Hematopoietic multipotent progenitor cell (in vitro differentiated cells): ENCODE data around the gene NELFCD. TPM values are rescaled to one million over a fixed set of nuclear protein-coding genes. Genes with fewer than 3 reads are reported as not detected.
A peak's percentile ranks its signal among the peaks of the same experiment; 100 is the strongest.

Source experiments
- DNase-seq, 3 donors: peaks; one replicate each; pipeline ENCODE4 v3.0.0-alpha.2; 2011 to 2015; ENCODE audit warnings: low read depth in 2 of 3, low spot score in 2 of 3
- total RNA-seq: library from RNA; depleted of rRNA; stranded (reverse); fragments of >200 nt; gene quantifications from one replicate; pipeline ENCODE4 v1.2.3, GENCODE V29; 2012

NELFCD gene
- total RNA-seq, 1 donor: 54.9 TPM

GRCh38 chr20:59042796-59043631 is 62.0 kb downstream of the NELFCD start:
- DNase-seq: peak; percentile 91 to 93 (median 92)

DNA sequence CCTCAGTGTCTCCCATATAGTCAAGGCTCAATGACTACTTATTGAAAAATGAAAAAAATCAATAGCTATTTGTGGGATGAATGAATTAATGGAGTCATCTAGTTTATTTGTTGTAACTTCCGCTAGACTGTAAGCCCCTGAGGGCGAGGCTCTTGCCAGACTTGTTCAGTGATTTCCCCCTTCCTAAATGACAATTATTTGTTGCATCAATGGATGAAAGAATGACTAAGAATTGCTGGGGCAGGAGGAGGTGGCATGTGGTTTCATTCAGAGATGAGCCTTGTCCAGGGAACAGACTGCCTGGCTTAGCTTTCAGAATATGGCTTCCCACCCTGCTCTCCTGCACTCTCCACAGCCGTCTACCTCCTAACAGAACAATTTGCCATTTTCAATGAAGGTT is 62.6 kb downstream of the NELFCD start:
- no peak for DNase-seq

- no peak for DNase-seq
These were observed 63.2 kb downstream of the NELFCD start for GRCh38 chr20:59044295-59044694.

Other genes with a start within 250 kb of the NELFCD start
- gene GNAS-AS1, start 130.4 kb upstream of the NELFCD start, total RNA-seq: under 0.01 TPM
- 940 TPM for gene GNAS, start 128.5 kb upstream of the NELFCD start, total RNA-seq
- gene CTSZ, start 26.0 kb downstream of the NELFCD start, total RNA-seq: 91.0 TPM
- gene TUBB1, start 38.2 kb downstream of the NELFCD start, total RNA-seq: 4.0 TPM
- 6.7 TPM for gene ATP5F1E, start 51.1 kb downstream of the NELFCD start, total RNA-seq
- gene PRELID3B, start 61.5 kb downstream of the NELFCD start, total RNA-seq: 21.5 TPM
- gene ZNF831, start 182.6 kb downstream of the NELFCD start, total RNA-seq: 0.81 TPM